ENCODE measurements around the gene GPR6.
A peak's percentile ranks its signal among the peaks of the same experiment; 100 is the strongest.

Gene GPR6

GRCh38 chr6:109978174-109979032 is at the start of gene GPR6:
Gene GPR6 (plus strand): TSS chr6:109978311. CDS start chr6:109979113, 802 bp downstream.
- DNase-seq (ENCODE audit: low read depth in 1 of 2, low spot score in 1 of 2): peak in 1 of 2 donors; percentile 7

- DNase-seq (ENCODE audit: low read depth in 1 of 2, low spot score in 1 of 2): no peak
Measured at GRCh38 chr6:109934293-109934692, 43.8 kb upstream of the GPR6 start.

DNA sequence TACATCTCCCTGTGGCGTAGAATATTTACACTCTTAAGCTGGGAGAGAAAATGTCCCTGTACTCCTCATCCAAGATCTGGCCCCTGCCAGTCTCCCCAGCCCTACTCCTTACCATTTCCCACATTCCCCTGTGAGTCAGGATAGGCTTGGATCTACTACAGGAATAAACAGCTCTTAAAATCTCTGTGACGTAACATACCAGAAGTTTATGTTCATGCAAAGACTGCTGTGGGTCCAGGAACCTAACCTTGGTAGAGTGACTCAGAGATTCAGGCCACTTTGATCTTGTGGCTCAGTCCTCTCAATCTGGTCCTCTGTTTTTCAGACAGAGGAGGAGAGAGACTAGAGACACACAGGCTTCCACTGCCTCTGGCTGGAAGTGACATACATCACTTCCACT is 38.5 kb upstream of the GPR6 start:
- no peak for DNase-seq (ENCODE audit: low read depth in 1 of 2, low spot score in 1 of 2)

GRCh38 chr6:109944448-109944847 is 33.7 kb upstream of the GPR6 start:
- DNase-seq (ENCODE audit: low read depth in 1 of 2, low spot score in 1 of 2): no peak

DNA sequence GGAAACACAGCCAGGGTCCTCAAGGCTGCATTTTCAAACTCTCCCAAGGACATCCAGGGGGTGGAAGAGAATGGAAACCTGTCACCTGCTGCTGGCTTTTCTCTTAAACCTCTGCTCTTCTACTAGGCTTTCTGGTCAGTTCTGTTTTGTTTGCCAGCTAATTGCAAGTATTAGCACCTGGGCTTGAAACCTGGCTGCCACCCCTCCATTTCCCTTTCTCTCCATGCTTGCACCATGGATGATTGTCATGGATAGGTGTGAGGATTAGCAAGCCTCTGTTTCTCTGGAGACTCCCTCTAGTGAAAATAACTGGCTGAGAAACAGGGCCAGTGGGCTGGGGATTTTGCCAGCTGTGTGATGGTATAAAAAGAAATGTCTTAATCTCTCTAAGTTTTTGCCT is 33.0 kb upstream of the GPR6 start:
- DNase-seq (ENCODE audit: low read depth in 1 of 2, low spot score in 1 of 2): no peak

GRCh38 chr6:109946979-109947378 is 31.1 kb upstream of the GPR6 start:
- no peak for DNase-seq (ENCODE audit: low read depth in 1 of 2, low spot score in 1 of 2)

- no peak for DNase-seq (ENCODE audit: low read depth in 1 of 2, low spot score in 1 of 2)
Measured at GRCh38 chr6:109949281-109950065, 28.6 kb upstream of the GPR6 start.

- DNase-seq (ENCODE audit: low read depth in 1 of 2, low spot score in 1 of 2): no peak
Measured at GRCh38 chr6:109955491-109955890, 22.6 kb upstream of the GPR6 start.

GRCh38 chr6:109958626-109959025 is 19.5 kb upstream of the GPR6 start:
- no peak for DNase-seq (ENCODE audit: low read depth in 1 of 2, low spot score in 1 of 2)

DNA sequence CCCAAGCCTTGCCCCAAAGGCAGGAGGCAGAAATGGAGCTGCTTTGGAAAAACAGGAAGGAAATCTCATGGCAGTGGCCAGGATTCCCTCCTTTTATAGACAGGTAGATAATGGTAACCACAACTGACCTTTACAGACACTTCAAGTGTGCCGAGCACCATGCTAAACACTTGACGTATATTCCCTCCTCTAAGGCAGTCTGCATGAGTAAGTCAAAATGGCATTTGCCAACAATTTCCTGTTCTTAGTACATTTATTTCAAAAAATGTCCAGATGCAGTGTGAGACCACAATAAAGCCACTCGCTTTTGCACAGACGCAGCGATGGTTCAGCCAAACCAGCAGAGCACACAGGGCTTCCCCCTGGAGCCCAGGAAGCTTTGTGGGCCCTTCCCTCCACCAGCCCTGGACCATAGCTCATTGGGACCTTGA is 16.5 kb upstream of the GPR6 start:
- no peak for DNase-seq (ENCODE audit: low read depth in 1 of 2, low spot score in 1 of 2)

DNA sequence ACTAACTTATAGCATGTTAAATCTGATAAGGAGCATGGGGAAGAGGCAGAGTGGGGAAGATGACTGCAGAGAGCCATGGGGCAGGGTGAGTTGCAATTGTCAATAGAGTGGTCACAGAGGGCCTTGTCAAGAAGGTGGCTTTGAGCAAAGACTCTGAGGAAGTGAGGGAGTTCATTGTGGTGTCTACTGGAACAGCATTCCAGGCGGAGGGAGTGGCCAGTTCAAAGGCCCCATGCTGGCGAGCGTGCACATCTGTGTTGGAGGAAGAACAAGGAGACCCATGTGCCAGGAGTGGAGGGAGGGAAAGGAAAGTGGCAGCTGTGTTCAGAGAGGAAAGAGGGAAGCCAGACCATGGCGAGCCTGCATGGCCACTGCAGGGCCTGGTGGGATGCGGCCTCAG is 15.8 kb upstream of the GPR6 start:
- no peak for DNase-seq (ENCODE audit: low read depth in 1 of 2, low spot score in 1 of 2)

DNA sequence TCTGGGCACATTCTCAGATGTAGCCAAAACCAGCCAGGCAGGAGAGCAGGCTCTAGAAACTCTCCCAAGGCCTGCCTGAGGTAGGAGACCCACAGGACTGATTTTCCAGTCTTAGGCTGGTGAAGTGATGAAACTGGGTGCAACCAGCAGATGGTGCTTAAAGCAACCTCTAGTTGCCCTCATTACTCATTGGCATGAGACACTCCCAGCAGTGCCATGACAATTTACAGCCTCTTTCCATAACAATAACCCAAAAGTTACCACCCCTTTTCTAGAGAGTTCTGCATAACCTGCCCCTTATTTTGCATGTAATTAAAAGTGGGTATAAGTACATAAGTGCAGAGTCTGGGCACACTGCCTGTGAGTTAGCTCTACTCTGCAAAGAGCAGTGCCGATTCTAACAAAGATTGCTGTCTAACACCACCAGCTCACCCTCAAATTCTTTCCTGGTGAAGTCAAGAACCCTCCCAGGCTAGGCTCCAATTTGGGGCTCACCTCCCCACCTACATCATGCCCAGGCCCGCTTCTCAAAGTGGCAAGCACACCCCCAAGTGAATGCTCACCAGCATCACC is 14.4 kb upstream of the GPR6 start:
- DNase-seq (ENCODE audit: low read depth in 1 of 2, low spot score in 1 of 2): no peak

DNA sequence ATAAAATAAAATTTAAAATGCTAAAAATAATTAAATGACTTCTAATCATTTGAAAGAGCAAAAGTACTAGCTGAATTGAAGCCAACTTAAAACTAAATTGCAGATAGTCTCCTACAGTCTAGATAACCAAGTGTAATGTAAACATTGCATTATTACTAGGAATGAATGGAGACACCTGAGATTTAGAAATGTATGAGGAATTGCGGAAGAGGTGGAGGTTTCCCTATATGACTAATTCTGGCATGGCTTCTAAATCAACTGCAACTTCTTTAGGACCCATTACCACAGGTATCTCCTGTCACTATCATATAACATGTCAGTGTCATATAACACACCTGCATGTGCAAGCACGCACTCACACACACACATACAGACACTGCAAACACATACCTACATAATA is 13.2 kb upstream of the GPR6 start:
- DNase-seq (ENCODE audit: low read depth in 1 of 2, low spot score in 1 of 2): no peak

DNA sequence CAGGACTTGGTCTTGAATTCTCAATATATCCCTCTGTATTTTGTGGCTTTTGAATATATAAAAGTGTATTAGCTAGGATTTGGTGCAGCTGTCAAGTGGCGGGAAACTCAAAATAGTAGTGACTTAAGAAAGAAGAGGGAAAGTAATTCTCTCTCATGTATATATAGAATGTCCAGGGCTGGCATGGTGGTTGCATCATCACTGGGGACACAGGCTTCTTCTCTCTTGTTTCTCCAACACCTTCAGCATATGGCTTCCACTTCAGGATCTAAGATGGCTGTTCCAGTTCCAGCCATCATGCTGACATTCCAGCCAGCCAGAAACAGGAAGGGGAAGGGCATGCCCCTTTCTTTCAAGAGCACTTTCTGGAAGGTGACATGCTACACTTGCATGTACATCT is 11.8 kb upstream of the GPR6 start:
- DNase-seq (ENCODE audit: low read depth in 1 of 2, low spot score in 1 of 2): no peak

- DNase-seq (ENCODE audit: low read depth in 1 of 2, low spot score in 1 of 2): no peak
Measured at GRCh38 chr6:109977791-109978173, 329 bp upstream of the GPR6 start.

DNA sequence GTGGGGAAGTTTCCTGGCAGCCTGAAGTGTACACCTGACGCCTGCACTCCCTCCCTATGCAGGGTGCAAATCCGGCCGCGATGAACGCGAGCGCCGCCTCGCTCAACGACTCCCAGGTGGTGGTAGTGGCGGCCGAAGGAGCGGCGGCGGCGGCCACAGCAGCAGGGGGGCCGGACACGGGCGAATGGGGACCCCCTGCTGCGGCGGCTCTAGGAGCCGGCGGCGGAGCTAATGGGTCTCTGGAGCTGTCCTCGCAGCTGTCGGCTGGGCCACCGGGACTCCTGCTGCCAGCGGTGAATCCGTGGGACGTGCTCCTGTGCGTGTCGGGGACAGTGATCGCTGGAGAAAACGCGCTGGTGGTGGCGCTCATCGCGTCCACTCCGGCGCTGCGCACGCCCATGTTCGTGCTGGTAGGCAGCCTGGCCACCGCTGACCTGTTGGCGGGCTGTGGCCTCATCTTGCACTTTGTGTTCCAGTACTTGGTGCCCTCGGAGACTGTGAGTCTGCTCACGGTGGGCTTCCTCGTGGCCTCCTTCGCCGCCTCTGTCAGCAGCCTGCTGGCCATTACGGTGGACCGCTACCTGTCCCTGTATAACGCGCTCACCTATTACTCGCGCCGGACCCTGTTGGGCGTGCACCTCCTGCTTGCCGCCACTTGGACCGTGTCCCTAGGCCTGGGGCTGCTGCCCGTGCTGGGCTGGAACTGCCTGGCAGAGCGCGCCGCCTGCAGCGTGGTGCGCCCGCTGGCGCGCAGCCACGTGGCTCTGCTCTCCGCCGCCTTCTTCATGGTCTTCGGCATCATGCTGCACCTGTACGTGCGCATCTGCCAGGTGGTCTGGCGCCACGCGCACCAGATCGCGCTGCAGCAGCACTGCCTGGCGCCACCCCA is 1.2 kb downstream of the GPR6 start:
- no peak for DNase-seq (ENCODE audit: low read depth in 1 of 2, low spot score in 1 of 2)

GRCh38 chr6:109984410-109984809 is 6.3 kb downstream of the GPR6 start:
- no peak for DNase-seq (ENCODE audit: low read depth in 1 of 2, low spot score in 1 of 2)

DNA sequence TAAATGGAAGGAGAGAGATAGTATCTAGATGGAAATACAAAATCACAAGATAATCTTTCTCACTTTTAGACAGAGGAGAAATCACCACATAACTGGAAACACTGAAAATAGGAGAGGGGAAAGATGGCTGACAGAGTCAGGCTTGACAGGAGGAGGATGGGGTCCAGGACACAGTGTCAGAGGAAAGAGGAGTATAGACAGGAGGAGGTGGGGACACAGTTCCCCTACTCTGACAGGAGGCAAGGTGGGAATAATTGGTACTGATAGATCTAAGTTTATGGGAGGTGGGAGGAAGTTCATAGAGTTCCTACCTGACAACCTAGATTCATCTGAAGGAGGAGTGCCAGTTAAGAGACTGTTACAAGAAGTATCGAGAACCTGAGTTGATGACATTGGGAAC is 9.1 kb downstream of the GPR6 start:
- no peak for DNase-seq (ENCODE audit: low read depth in 1 of 2, low spot score in 1 of 2)

DNA sequence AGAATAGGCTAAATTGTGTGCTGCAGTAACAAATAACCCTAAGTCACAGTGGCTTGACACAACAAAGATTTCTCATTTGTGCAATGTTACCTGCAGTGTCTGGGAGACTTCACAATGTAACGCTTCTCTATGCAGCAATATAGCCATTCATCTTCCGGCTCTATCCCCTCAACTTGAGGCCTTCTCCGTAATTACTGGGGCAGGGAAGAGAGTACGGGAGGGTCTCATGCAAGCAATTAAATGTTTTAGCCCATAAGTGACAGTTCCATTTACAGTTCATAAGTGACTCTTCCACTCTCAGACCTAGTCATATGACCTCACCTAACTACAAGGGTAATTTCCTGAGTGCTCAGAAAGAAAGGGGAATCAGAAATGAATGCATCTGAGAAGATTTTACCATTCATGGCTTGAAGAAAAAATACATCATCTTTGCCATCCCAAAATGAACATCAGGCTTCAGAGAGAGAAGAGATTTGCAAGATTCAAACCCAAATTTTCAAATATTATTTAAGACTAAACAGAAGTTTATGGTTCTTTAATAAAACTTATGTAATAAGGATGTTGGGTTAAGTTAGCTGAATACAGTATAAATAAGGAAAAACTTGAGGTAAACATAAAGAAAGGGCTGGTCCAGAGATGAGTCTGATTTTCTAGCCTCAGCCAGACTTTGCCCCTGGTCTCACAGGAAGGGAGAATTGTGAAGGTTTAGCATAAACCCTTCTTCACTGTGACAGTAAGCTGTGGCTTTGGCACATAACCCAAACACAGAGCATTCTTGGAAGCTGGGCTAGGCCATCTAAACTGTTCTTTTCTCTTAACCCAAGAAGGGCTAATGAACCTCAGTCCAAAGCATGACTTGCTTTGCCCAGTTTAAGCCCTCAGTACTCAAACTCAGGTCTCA is 13.3 kb downstream of the GPR6 start:
- no peak for DNase-seq (ENCODE audit: low read depth in 1 of 2, low spot score in 1 of 2)

DNA sequence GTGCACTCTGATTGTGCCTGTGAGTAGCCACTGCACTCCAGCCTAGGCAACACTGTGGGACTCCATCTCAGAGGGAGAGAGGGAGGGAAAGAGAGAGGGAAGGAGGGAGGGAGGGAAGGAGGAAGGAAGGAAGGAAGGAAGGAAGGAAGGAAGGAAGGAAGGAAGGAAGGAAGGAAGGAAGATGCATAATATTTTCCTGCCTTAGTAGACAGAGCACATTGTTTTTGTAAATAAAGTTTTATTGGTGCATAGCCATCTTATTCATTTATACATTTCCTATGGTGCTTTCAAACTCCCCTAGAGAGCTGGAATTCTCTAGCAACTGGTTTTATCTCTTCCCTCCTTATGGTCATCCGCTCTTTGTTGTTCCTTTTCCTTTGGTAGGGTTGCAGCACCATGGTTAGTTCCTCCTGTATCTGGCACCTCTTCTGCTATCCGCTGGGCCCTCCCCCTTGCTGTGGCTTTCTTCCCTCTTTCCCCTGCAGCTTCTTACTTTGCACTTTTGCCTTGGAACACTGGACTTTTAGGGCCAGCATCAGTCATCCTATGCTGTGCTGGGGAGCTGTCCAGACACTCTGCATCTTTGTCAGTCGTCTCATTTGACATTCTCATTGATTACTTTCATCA is 20.2 kb downstream of the GPR6 start:
- DNase-seq (ENCODE audit: low read depth in 1 of 2, low spot score in 1 of 2): no peak

Data from activated T-helper 1 cell treated with anti-CD3 and anti-CD28 coated beads, Interleukin-2, amount 50 U/mL, for 16 hours (primary cell).